OCI-LY1 (cell line): ENCODE results near the gene CHD5.

Experiments used
- H2AFZ ChIP-seq: fragments of 200-600 bp; sonication (generic), shearing (Covaris generic); 2 replicates; pipeline ENCODE4 v1.6.0; 2014; ENCODE audit warnings: antibody characterized with exemption, mild to moderate bottlenecking, low read length
- H3F3A ChIP-seq: fragments of 200-600 bp; sonication (generic), shearing (Covaris generic); 2 replicates; pipeline ENCODE4 v1.6.0; 2014; ENCODE audit warnings: mild to moderate bottlenecking, antibody characterized with exemption, low read length, moderate library complexity; ENCODE audit not compliant: insufficient read depth
- H3K27ac ChIP-seq: fragments of 200-600 bp; sonication (generic); 2 replicates; pipeline ENCODE4 v1.5.1; 2014; ENCODE audit warnings: low read length, mixed run types, mild to moderate bottlenecking, low read depth; ENCODE audit not compliant: poor library complexity, severe bottlenecking
- H3K27me3 ChIP-seq: fragments of 200-600 bp; sonication (generic); 2 replicates; pipeline ENCODE4 v1.6.0; 2014; ENCODE audit warnings: antibody characterized with exemption, mild to moderate bottlenecking, low read length, moderate library complexity; ENCODE audit not compliant: insufficient read depth
- H3K36me3 ChIP-seq: fragments of 200-600 bp; sonication (generic); 2 replicates; pipeline ENCODE4 v1.6.1; 2014; ENCODE audit warnings: mild to moderate bottlenecking, antibody characterized with exemption, low read length, moderate library complexity, mixed read lengths; ENCODE audit not compliant: insufficient read depth
- H3K4me1 ChIP-seq: fragments of 200-600 bp; sonication (generic); 2 replicates; pipeline ENCODE4 v1.5.1; 2014; ENCODE audit warnings: mild to moderate bottlenecking, low read length, moderate library complexity; ENCODE audit not compliant: insufficient read depth, severe bottlenecking
- H3K4me2 ChIP-seq: fragments of 200-600 bp; sonication (generic), shearing (Covaris generic); 2 replicates; pipeline ENCODE4 v1.6.1; 2014; ENCODE audit warnings: low read length
- H3K4me3 ChIP-seq: fragments of 200-600 bp; sonication (generic); 2 replicates; pipeline ENCODE4 v1.5.1; 2014; ENCODE audit warnings: low read length, low read depth, mild to moderate bottlenecking, mixed read lengths; ENCODE audit not compliant: poor library complexity, severe bottlenecking
- H3K79me2 ChIP-seq: fragments of 200-600 bp; shearing (Covaris generic); 2 replicates; pipeline ENCODE4 v1.6.1; 2016; ENCODE audit warnings: mixed run types, low read length, mixed read lengths; ENCODE audit not compliant: insufficient read depth
- H3K9ac ChIP-seq: fragments of 200-600 bp; sonication (generic), shearing (Covaris generic); 2 replicates; pipeline ENCODE4 v1.6.1; 2014; ENCODE audit warnings: mild to moderate bottlenecking, low read length, mixed read lengths
- H3K9me2 ChIP-seq: fragments of 200-600 bp; sonication (generic), shearing (Covaris generic); 2 replicates; pipeline ENCODE4 v1.6.1; 2014; ENCODE audit warnings: low read depth, mild to moderate bottlenecking, low read length, mixed read lengths
- H3K9me3 ChIP-seq: fragments of 200-600 bp; shearing (Covaris generic); 2 replicates; pipeline ENCODE4 v1.6.1; 2014; ENCODE audit warnings: low read length, mixed read lengths
- H4K20me1 ChIP-seq: fragments of 200-600 bp; sonication (generic), shearing (Covaris generic); 2 replicates; pipeline ENCODE4 v1.6.0; 2016; ENCODE audit warnings: mild to moderate bottlenecking, low read length; ENCODE audit not compliant: insufficient read depth
- CTCF ChIP-seq: fragments of 200-600 bp; sonication (generic), shearing (Covaris generic); IDR thresholded peaks from 2 replicates; pipeline ENCODE4 v1.5.1; 2017; ENCODE audit warnings: mild to moderate bottlenecking, antibody characterized with exemption, low read length, moderate library complexity, mixed read lengths
- EZH2 ChIP-seq: fragments of 200-600 bp; sonication (generic), shearing (Covaris generic); IDR thresholded peaks from 2 replicates; pipeline ENCODE4 v1.8.0; 2017; ENCODE audit warnings: borderline replicate concordance, mixed run types, mild to moderate bottlenecking, antibody characterized with exemption, low read length, moderate library complexity, mixed read lengths

The CHD5 gene

DNA sequence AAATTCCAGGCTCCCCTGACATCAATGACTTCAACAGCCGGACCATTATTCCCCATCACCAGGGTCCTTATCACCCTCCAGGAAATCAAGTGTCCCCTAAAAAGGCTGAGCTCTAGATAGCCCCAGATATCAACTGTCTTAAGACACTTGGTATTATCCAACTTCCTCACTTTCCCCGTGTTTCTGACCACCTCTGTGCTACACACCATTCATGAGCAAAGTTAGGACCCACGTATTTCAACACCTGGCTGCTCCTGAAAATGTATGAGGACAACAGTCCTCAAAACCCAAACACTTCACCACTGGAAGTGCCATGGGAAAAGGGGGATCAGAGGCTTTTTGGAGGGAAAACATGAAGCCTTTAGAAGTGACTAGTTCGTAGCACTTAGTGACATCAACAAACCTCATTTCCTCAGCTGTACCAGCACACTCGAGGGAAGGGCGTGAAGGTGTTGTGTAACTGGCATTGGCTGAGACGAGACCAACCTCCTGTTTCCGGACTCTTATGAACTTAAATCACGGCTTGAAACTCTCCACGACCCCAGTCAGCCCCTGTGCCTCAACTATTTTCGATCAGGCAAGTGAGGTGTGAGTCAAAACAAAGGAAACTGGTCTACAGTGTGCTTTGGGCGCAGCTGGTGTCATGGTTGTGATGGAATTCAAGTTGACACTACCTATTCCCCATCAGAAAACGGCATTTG lies 4.1 kb upstream of the CHD5 start:
- Histone ChIP-seq H3K9me2 (no peaks in the 10 kb centered on the region), H3K36me3 (peaks cover 49% of the 10 kb centered on the region), H3K9me3 (no peaks in the 10 kb centered on the region), H3K4me2 (no peak overlapping the region), H3K27ac (no peak overlapping the region), H3K4me1 (no peaks in the 10 kb centered on the region), H3K9ac (no peak overlapping the region), H3K27me3 (no peaks in the 10 kb centered on the region; the same call in 1 of the 2 replicates), H3K79me2 (no peaks in the 10 kb centered on the region), H2AFZ (no peak overlapping the region), H3K4me3 (no peak overlapping the region), H3F3A (no peaks in the 10 kb centered on the region), H4K20me1 (no peaks in the 10 kb centered on the region)
- TF ChIP-seq CTCF (no peak), EZH2 (no peak)

GRCh38 chr1:6183520-6183989 lies 3.4 kb upstream of the CHD5 start:
- TF ChIP-seq CTCF (peak; percentile 23; the same call in 1 of the 2 replicates), EZH2 (no peak)
- H4K20me1 ChIP-seq, result no peaks in the 10 kb centered on the region
- no peaks in the 10 kb centered on the region for H3K9me2 ChIP-seq
- H3F3A ChIP-seq, result no peaks in the 10 kb centered on the region
- no peaks in the 10 kb centered on the region for H3K9me3 ChIP-seq
- H2AFZ ChIP-seq, result no peak overlapping the region
- H3K9ac ChIP-seq, result no peak overlapping the region
- no peaks in the 10 kb centered on the region for H3K79me2 ChIP-seq
- no peaks in the 10 kb centered on the region for H3K4me1 ChIP-seq
- H3K4me2 ChIP-seq, result no peak overlapping the region
- peaks cover 43% of the 10 kb centered on the region for H3K36me3 ChIP-seq
- H3K27ac ChIP-seq, result no peak overlapping the region
- no peak overlapping the region for H3K4me3 ChIP-seq
- no peaks in the 10 kb centered on the region; the same call in 1 of the 2 replicates for H3K27me3 ChIP-seq

- H3K4me2 ChIP-seq, result no peak overlapping the region
Measured at GRCh38 chr1:6181347-6181770, 1.2 kb upstream of the CHD5 start.

More at GRCh38 chr1:6181347-6181770, 1.2 kb upstream of the CHD5 start:
- Histone ChIP-seq H3K4me1 (no peaks in the 10 kb centered on the region), H2AFZ (no peak overlapping the region), H4K20me1 (no peaks in the 10 kb centered on the region), H3K9ac (no peak overlapping the region), H3K9me3 (no peaks in the 10 kb centered on the region), H3K27me3 (no peaks in the 10 kb centered on the region; the same call in none of the 2 replicates), H3K4me3 (no peak overlapping the region), H3F3A (no peaks in the 10 kb centered on the region), H3K9me2 (no peaks in the 10 kb centered on the region), H3K79me2 (no peaks in the 10 kb centered on the region), H3K27ac (no peak overlapping the region), H3K36me3 (peaks cover 22% of the 10 kb centered on the region)
- no peak for TF ChIP-seq CTCF
- TF ChIP-seq EZH2, result no peak
